Caco-2 (cell line): ENCODE measurements around the gene DIP2B. TPM values are rescaled to one million over a fixed set of nuclear protein-coding genes. Genes with fewer than 3 reads are reported as not detected.
"Not testable (repeated sequence)": the region's sequence is repeated elsewhere in the genome, so short reads cannot be mapped to it uniquely, and the experiment has no call there.

Experiments used
- BruUV-seq: library from RNA; stranded (reverse); fragments of 400-500 nt; replicated peaks from 2 replicates; lab custom pipeline; 2021; lab: Mats Ljungman, UMichigan
- CTCF ChIA-PET: fragments of 300-600 bp; sonication (Branson Sonifier 250); formaldehyde crosslinking; loops from one replicate; lab custom pipeline; 2022; ENCODE audit warnings: antibody characterized with exemption; lab: Charles Lee
- POLR2A ChIA-PET: fragments of 300-600 bp; sonication (Branson Sonifier 250); formaldehyde crosslinking; loops from one replicate; lab custom pipeline; 2022; ENCODE audit warnings: antibody characterized with exemption; lab: Charles Lee
- DNase-seq, 2 experiments: peaks; one replicate each; pipeline versions ENCODE4 v3.0.0 to v3.0.0-alpha.2; 2020 to 2022
- H3K27me3 ChIP-seq: replicated peaks from 2 replicates; pipeline ENCODE4 v1.6.0; 2011; ENCODE audit warnings: low read length; ENCODE audit not compliant: control insufficient read depth, insufficient read depth
- H3K36me3 ChIP-seq: 2 replicates; pipeline ENCODE4 v1.5.1; 2011; ENCODE audit warnings: low read length; ENCODE audit not compliant: control insufficient read depth, insufficient read depth
- H3K4me1 ChIP-seq: fragments of 250-450 bp; sonication (Bioruptor Pico); 2 replicates; pipeline ENCODE4 v1.5.1; 2020; ENCODE audit warnings: mild to moderate bottlenecking
- H3K4me3 ChIP-seq: 2 replicates; pipeline ENCODE4 v1.5.1; 2011; ENCODE audit warnings: low read depth, mild to moderate bottlenecking, control low read depth, low read length
- H3K9me3 ChIP-seq: fragments of 250-450 bp; sonication (Bioruptor Pico); 2 replicates; pipeline ENCODE4 v1.5.1; 2020; ENCODE audit warnings: mild to moderate bottlenecking, moderate library complexity
- H3K27ac Mint-ChIP-seq: one replicate; pipeline ENCODE4 v1.8.0; 2022; ENCODE audit warnings: mixed read lengths; ENCODE audit not compliant: unreplicated experiment
- H3K27me3 Mint-ChIP-seq: one replicate; pipeline ENCODE4 v1.8.0; 2022; ENCODE audit warnings: mixed read lengths; ENCODE audit not compliant: insufficient read depth, unreplicated experiment
- H3K36me3 Mint-ChIP-seq: one replicate; pipeline ENCODE4 v1.8.0; 2022; ENCODE audit warnings: mild to moderate bottlenecking, mixed read lengths; ENCODE audit not compliant: insufficient read depth, unreplicated experiment
- H3K4me1 Mint-ChIP-seq: one replicate; pipeline ENCODE4 v1.8.0; 2022; ENCODE audit warnings: low read depth, mixed read lengths; ENCODE audit not compliant: unreplicated experiment
- H3K4me3 Mint-ChIP-seq: one replicate; pipeline ENCODE4 v1.8.0; 2022; ENCODE audit warnings: mild to moderate bottlenecking, moderate library complexity, mixed read lengths; ENCODE audit not compliant: unreplicated experiment
- H3K9me3 Mint-ChIP-seq: one replicate; pipeline ENCODE4 v1.8.0; 2022; ENCODE audit warnings: mixed read lengths; ENCODE audit not compliant: unreplicated experiment
- intact Hi-C: fragments of 100-400 bp; cut with micrococcal nuclease; formaldehyde crosslinking; loops from one replicate; pipeline ENCODE4 v1.10.0; 2022; ENCODE audit not compliant: unreplicated experiment
- total RNA-seq: library from RNA; stranded (reverse); gene quantifications from 2 replicates; pipeline ENCODE4 v1.2.3, GENCODE V29; 2022
- TF ChIP-seq, protein P1 (sequence below), 2 experiments: fragments of 200-600 bp in 1 of 2; IDR thresholded peaks; 1 replicate in 1 of 2; 2 replicates in 1 of 2; pipeline versions ENCODE4 v1.5.1 to v1.8.0; 2011 to 2022; ENCODE audit warnings: antibody characterized with exemption in 1 of 2, control low read depth in 1 of 2, inconsistent platforms in 1 of 2, low read depth in 1 of 2, low read length in 1 of 2, mild to moderate bottlenecking in 1 of 2, moderate library complexity in 1 of 2; ENCODE audit not compliant: insufficient read depth in 1 of 2, severe bottlenecking in 1 of 2, unreplicated experiment in 1 of 2

DIP2B gene
- total RNA-seq, 1 experiment from 2014 or later: 32.7 TPM

- H3K9me3 ChIP-seq: no peaks in the 10 kb centered on the region
- H3K4me3 ChIP-seq: no peak overlapping the region
- intact Hi-C loops: no loop called here
- no TSS peak for BruUV-seq
- no peak overlapping the region for H3K4me3 Mint-ChIP-seq
- peaks cover 6% of the 10 kb centered on the region for H3K36me3 Mint-ChIP-seq
- H3K27me3 ChIP-seq: no peaks in the 10 kb centered on the region
- peaks cover 2% of the 10 kb centered on the region; the same call in 1 of the 2 replicates for H3K36me3 ChIP-seq
- H3K9me3 Mint-ChIP-seq: no peaks in the 10 kb centered on the region
- peak overlapping the region; percentile 48 for H3K27ac Mint-ChIP-seq
- DNase-seq: no peak
- TF ChIP-seq, protein P1, sequence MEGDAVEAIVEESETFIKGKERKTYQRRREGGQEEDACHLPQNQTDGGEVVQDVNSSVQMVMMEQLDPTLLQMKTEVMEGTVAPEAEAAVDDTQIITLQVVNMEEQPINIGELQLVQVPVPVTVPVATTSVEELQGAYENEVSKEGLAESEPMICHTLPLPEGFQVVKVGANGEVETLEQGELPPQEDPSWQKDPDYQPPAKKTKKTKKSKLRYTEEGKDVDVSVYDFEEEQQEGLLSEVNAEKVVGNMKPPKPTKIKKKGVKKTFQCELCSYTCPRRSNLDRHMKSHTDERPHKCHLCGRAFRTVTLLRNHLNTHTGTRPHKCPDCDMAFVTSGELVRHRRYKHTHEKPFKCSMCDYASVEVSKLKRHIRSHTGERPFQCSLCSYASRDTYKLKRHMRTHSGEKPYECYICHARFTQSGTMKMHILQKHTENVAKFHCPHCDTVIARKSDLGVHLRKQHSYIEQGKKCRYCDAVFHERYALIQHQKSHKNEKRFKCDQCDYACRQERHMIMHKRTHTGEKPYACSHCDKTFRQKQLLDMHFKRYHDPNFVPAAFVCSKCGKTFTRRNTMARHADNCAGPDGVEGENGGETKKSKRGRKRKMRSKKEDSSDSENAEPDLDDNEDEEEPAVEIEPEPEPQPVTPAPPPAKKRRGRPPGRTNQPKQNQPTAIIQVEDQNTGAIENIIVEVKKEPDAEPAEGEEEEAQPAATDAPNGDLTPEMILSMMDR (IDR thresholded peaks at IDR 0.05; ENCODE audit: insufficient read depth in 1 of 2, low read depth in 1 of 2, low read length in 1 of 2, severe bottlenecking in 1 of 2, unreplicated experiment in 1 of 2): no peak
- no peaks in the 10 kb centered on the region for H3K27me3 Mint-ChIP-seq
- POLR2A ChIA-PET: no interaction called here
- CTCF ChIA-PET: no interaction called here
- H3K4me1 ChIP-seq: peaks cover 27% of the 10 kb centered on the region
- peaks cover 28% of the 10 kb centered on the region for H3K4me1 Mint-ChIP-seq
Measured at GRCh38 chr12:50541139-50541538, 36.4 kb downstream of the DIP2B start.

- BruUV-seq: no TSS peak
- ChIA-PET CTCF (interaction anchor here (1.3 kb wide), 1 partner anchor 38 kb away, joined by 3 read pairs; the partner anchor contains the start of gene DIP2B), POLR2A (no interaction called here)
- Mint-ChIP-seq H3K4me3 (no peak overlapping the region), H3K9me3 (no peaks in the 10 kb centered on the region), H3K27me3 (no peaks in the 10 kb centered on the region), H3K36me3 (peaks cover 4% of the 10 kb centered on the region), H3K27ac (no peak overlapping the region), H3K4me1 (peaks cover 34% of the 10 kb centered on the region)
- H3K36me3 ChIP-seq: no peaks in the 10 kb centered on the region; the same call in 1 of the 2 replicates
- H3K4me3 ChIP-seq: no peak overlapping the region
- TF ChIP-seq, protein P1 (IDR thresholded peaks at IDR 0.05; ENCODE audit: insufficient read depth in 1 of 2, low read depth in 1 of 2, low read length in 1 of 2, severe bottlenecking in 1 of 2, unreplicated experiment in 1 of 2): no peak
- no peaks in the 10 kb centered on the region for H3K9me3 ChIP-seq
- H3K4me1 ChIP-seq: peaks cover 36% of the 10 kb centered on the region
- DNase-seq: no peak
- H3K27me3 ChIP-seq: no peaks in the 10 kb centered on the region
- intact Hi-C loops: no loop called here
Measured at GRCh38 chr12:50542448-50542847, 37.7 kb downstream of the DIP2B start.

GRCh38 chr12:50543188-50543587 is 38.4 kb downstream of the DIP2B start:
- DNase-seq, H3K27ac Mint-ChIP-seq, H3K4me3 ChIP-seq, BruUV-seq, H3K9me3 Mint-ChIP-seq, H3K36me3 ChIP-seq, POLR2A ChIA-PET, H3K36me3 Mint-ChIP-seq, H3K4me3 Mint-ChIP-seq, H3K27me3 ChIP-seq, H3K9me3 ChIP-seq, intact Hi-C loops, H3K27me3 Mint-ChIP-seq: not testable (repeated sequence)
- peaks cover 31% of the 10 kb centered on the region for H3K4me1 Mint-ChIP-seq
- CTCF ChIA-PET: interaction anchor here (1.3 kb wide), 1 partner anchor 39 kb away, joined by 3 read pairs; the partner anchor contains the start of gene DIP2B
- peaks cover 36% of the 10 kb centered on the region for H3K4me1 ChIP-seq
